Activated T-cell treated with anti-CD3 and anti-CD28 coated beads, Interleukin-2, amount 50 U/mL, for 1 hour (primary cell): ENCODE results near the gene CWF19L2.
"Not testable (repeated sequence)": the region's sequence is repeated elsewhere in the genome, so short reads cannot be mapped to it uniquely, and the experiment has no call there.

Experiments
- DNase-seq: peaks from one replicate; pipeline ENCODE4 v3.0.0-alpha.2; 2020

Gene CWF19L2

DNA sequence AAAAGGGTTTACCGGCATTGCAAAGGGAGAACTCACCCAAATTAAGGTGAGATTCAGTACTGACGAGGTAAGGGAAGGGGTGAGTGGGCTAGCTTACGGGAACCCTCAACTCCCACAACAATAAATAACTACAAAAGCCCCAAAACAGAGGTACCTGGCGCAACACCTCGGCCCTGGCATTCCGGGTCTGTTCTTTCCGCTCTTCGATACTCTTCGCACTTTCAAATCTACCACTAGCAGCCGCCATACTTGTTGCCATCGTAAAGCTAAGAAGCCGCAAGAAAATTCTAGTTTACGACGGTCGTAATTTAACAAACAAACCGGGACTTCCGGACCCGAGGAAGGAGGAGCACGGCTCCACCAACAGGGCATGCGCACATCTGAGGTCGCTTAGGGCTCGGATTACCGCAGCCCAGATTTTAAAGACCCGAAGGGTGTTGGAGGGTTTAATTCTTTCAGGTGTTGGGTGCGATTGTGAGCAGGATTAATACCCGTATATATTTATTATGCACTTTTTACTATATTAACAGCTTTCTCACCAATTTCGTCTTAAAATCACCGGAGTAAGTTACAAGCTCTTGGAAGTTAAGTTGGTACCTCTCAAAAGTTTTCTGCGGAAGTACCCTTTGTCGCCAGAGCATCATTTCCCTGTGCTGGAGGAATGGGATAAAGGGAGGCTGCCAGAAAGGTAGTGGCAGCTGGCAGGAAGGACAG lies at the start of gene CWF19L2:
Gene CWF19L2 (minus strand): TSS at position 268 of the 714 bp plus-strand sequence. CDS start 9 bp downstream, at position 259.
- peak; percentile 79 for DNase-seq

GRCh38 chr11:107505647-107506225 lies 48.1 kb upstream of the CWF19L2 start:
- DNase-seq, result no peak

- DNase-seq, result no peak
Observed at GRCh38 chr11:107504981-107505380, 47.4 kb upstream of the CWF19L2 start.

- DNase-seq, result no peak
Observed at GRCh38 chr11:107501713-107502112, 44.1 kb upstream of the CWF19L2 start.

DNA sequence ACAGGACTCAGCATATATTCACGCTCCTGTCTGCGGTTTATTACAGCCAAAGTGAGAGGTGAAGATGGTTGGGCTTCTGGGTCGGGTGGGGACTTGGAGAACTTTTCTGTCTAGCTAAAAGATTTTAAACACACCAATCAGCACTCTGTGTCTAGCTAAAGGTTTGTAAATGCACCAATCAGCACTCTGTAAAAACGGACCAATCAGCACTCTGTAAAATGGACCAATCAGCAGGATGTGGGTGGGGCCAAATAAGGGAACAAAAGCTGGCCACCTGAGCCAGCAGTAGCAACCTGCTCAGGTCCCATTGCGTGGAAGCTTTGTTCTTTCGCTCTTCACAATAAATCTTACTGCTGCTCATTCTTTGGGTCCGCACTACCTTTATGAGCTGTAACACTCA lies 39.7 kb upstream of the CWF19L2 start:
- not testable (repeated sequence) for DNase-seq

- DNase-seq, result no peak
Observed at GRCh38 chr11:107496011-107496410, 38.4 kb upstream of the CWF19L2 start.

DNA sequence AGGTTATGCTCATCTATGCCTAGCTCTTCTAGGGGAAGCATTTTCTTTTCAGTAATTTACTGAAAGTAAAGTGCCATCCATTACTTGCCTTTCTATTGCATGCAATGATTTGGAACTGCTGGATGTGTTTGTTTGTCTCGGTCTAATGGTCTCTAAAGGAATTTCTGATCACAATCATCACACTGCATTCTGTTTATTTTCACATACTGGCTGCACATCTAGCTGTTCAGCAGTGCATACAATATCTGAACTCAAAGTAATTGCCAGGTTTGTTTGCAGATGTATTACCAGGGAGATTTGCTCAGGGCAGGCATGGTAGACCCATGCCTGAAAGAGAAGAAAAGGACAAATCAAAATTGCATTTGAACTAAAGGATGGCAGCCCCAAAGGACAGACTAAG lies 36.4 kb upstream of the CWF19L2 start:
- DNase-seq, result no peak

DNA sequence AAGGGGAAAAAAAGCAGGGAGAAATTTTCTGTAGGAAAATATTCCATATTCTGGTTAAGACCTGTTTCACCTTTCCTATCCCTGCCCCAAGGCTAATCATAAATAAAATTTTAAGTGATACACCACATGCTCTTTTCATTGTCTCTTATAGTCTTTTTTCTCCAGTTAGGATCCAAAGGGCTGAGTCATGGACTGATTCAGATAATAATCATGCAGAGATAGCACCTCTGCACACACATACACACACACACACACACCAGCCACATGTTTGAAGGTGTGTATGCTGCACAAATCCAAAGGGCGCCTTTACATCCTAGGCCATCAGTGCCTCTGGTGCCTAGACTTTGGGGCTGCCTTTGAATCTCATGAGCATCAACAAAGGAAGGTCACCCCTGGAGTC lies 35.5 kb upstream of the CWF19L2 start:
- DNase-seq, result no peak

- DNase-seq, result no peak
Observed at GRCh38 chr11:107490836-107491235, 33.2 kb upstream of the CWF19L2 start.

DNA sequence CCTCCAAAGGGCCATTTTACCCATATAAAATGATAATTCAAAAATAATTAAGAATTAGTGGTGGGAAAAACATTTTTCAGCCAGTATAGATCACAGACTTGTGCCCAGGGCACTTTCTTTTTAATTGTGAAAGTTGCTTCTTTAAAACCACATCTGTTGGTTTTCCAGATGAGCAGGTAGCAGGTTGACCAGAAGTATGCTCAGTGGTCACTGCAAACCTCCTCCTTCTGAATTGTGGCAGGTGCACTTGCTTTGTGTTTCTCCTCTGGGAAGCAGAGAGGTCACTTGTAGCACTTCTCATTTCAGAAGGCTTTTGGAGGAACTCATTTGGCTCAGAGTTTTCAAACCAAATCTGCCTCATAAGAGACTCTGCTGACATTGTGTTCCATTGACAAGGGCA lies 24.6 kb upstream of the CWF19L2 start:
- DNase-seq, result no peak

DNA sequence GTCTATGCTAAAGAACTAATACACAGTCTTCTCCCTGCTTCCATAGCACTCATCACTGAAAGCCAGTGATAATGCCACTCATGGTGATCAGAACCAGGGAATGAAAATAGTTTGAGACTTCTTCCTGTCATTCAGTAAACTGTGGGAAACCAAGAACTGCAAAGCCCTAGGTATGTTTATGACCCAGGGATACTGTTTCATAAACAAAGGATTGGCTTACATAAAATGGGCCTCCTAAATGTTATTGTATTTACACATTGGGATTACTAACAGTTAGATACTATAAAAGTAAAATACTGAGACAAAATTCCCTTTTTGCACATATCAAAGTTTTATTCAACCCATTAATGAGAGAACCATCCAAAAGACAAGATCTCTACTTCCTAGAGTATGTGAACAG lies 21.3 kb upstream of the CWF19L2 start:
- no peak for DNase-seq

DNA sequence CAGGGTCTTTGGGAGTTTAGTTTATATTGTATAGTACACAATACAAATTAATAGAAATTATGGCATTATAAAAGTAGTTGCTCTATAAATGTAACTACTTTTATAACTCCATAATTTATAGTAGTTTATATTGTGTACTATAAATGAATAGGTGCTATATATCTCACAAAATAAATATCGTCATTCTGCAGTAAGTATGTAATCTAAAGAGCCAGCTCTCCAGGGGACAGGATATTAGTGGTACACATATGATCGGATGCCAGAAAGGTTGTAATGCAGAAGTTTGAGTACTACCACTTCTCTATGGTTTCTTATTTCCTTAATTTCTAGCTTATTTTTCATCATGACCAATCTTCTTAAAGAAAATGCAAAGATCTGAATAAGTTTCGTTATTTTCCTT lies 20.2 kb upstream of the CWF19L2 start:
- DNase-seq, result no peak

- no peak for DNase-seq
Observed at GRCh38 chr11:107473792-107474191, 16.2 kb upstream of the CWF19L2 start.

DNA sequence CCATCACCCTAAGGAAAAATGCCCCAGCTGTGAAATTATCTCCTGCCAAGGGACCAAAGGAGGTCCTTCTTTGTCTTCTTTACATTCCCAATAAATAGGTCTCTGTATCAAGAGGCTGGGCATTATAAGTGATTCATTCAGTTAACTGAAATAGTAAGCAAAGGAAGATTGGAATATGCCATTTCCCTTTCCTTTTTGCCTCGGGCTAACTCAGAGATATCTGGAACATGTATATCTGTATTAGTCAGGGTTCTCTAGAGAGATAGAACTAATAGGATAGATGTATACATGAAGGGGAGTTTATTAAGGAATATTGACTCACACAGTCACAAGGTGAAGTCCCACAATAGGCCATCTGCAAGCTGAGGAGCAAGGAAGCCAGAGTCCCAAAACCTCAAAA lies 15.3 kb upstream of the CWF19L2 start:
- no peak for DNase-seq

- no peak for DNase-seq
Observed at GRCh38 chr11:107468596-107468995, 11.0 kb upstream of the CWF19L2 start.

DNA sequence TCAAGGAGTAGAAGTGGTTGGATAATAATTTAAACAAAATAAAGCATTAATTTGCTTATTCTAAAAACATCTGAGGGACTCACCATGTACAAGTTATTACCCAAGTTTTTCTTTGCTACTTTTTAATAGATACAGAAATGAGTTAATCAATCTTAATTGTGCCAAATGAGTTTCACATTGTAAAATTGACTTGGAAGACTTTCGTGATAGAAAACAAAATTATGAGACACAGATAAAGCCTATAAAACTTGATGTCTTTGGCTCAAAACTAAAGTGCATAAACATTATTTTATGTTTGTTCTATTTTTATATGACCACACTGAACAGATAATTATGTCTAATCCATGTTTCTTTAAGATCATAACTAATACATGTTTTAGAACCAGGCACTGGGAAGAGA lies 10.1 kb upstream of the CWF19L2 start:
- DNase-seq, result no peak

DNA sequence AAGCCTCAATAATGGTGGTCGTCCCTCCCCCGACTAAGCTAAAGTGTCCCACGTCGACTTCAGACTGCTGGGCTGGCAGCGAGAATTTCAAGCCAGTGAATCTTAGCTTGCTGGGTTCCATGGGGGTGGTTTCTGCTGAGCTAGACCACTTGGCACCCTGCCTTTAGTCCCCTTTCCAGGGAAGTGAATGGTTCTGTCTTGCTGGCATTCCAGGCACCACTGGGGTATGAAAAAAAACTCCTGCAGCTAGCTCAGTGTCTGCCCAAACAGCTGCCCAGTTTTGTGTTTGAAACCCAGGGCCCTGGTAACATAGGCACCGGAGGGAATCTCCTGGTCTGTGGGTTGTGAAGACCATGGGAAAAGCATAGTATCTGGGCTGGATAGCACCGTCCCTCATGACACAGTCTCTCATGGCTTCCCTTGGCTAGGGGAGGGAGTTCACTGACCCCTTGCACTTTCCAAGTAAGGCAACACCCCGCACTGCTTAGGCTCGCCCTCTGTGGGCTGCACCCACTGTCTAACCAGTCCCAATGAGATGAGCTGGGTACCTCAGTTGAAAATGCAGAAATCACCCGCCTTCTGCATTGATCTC lies 8.7 kb upstream of the CWF19L2 start:
- not testable (repeated sequence) for DNase-seq

- DNase-seq, result no peak
Observed at GRCh38 chr11:107457205-107457557, 444 bp downstream of the CWF19L2 start.

GRCh38 chr11:107453594-107454286 lies 3.9 kb downstream of the CWF19L2 start:
- DNase-seq, result no peak

DNA sequence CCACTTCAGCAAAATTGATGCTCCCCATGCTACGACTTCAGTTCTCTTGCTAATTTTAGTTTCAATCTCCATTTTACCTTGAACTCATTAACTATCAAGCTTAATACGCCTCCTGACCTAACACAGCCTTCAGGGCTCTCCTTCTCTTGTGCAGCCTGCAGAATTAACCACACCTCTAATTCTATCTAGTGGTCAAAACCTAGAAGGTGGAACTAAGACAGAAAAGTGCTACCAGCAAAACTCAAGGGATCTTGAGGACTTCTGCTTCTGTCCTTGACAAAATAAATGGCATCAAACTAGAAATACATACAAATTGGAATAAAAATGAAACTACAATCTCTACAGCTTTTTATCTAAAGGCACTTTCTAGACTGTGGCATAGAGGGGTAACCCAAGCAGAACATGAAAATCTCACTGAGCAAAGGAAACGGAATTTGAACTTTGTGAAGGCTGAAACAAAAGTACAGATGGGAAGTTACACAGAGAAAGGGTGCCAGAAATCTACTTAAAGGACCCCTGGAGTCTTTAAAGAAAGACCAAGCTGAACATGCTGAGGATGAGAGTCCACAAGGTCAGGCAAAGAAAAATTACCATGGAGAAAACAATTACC lies 10.7 kb downstream of the CWF19L2 start:
- DNase-seq, result no peak

- no peak for DNase-seq
Observed at GRCh38 chr11:107442715-107443215, 14.9 kb downstream of the CWF19L2 start.

- DNase-seq, result no peak
Observed at GRCh38 chr11:107439586-107440167, 17.9 kb downstream of the CWF19L2 start.

DNA sequence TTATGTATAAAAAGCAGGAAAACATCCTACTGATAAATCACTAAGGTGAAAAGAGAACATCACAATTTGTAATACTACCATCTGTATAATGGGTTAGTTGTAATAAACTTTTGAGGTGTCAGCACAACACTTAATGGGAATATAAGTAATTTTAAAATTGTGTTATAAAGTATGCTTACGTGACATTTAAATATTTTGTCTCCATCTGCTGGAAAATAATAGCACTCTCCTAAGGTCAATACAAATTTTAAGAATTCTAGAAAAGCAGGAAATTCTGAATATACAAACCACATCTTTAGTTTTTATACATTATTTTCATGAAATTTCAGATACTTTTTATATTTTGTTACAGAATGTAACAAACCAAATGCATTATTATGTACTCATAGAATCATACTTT lies 19.5 kb downstream of the CWF19L2 start:
- DNase-seq, result no peak
